ENCODE results near the gene DIAPH2.

The DIAPH2 gene

DNA sequence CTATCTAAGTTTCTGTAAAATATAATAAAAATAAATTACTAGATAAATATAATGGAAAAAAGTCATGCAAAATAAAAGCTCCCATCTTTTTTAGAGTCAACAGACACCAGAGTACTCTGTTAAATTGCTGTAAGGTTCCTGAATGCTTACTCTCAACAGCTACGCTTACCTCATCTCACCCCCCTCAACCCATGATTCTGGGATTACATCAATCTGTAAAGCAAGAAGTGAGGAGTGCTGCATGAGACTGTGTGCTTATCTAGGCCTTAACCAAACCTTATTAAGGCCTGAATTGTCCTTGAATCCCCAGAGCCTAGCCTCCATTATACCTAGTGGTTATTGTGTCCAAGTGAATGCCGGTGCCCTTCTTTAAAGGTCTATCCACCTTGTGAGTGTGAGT lies 934.9 kb downstream of the DIAPH2 start:
- no peak for DNase-seq

DNA sequence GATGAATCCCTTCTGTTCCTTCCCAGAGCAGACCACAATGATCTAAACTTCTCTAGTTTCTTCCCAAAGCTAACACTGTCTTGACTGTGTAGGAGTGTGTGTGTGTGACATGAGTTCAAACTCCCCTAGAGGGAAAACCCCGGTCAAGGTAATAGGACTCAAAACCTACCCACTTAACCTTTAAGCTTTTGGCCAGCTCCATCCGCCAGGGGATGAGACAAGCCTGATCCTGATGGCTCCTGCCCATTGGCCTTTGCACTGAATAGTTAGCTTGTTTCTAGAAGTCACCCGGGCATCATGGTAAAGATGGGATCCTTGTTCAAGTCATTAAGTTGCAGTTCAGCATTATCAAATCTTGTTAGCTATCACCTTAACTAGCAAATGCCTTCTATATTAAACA lies 937.5 kb downstream of the DIAPH2 start:
- no peak for DNase-seq

DNA sequence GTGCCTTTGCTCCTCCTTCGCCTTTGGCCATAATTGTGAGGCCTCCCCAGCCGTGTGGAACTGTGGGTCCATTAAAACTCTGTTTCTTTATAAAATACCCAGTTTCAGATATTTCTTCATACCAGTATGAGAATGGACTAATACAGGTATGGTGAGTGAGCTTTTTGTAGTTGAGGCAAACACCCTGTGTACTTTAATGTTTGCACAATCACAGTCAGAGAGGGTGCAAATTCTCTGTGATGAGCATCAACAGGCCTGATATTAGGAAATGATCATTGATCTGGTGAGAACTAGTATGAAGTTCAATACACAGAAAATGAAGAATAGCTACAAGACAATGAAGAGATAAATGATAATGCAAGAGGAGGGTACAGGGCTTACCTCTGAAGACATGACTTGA lies 943.7 kb downstream of the DIAPH2 start:
- no peak for DNase-seq

DNA sequence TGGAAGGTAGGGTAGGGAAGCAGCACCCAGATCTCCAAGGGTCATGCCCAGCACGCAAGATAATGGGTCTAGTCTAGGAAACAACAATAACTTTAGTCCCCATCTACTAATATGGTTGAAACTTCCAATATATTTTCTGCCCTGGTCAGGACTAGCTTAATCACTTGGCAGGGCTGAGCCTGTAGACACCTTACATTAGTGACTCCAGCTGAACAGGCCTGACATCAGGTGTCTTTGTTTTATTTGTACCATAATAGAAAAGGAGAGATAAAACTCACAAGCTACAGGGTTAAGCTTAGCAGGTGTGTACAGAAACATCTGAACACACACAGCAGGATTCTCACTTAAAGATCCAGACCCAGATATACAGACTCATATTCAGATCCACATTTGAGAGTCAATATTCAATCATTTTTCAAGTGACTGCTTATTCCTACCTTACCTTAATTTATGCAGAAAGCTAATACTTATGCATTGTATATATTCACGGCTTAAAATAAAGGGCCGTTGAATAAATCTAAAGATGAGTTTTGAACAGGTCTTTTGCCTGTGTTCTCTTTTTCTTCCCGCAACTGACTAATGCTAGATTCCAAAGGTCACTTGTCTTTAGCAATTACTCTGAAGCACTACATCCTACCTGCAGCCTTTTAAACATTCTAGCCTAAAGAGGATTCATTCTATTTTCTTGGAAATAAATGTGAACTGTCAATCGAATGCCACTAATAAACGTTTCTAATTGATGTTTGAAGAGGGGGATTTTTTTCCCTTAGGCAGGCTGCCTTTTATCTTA lies 944.4 kb downstream of the DIAPH2 start:
- DNase-seq, result no peak

DNA sequence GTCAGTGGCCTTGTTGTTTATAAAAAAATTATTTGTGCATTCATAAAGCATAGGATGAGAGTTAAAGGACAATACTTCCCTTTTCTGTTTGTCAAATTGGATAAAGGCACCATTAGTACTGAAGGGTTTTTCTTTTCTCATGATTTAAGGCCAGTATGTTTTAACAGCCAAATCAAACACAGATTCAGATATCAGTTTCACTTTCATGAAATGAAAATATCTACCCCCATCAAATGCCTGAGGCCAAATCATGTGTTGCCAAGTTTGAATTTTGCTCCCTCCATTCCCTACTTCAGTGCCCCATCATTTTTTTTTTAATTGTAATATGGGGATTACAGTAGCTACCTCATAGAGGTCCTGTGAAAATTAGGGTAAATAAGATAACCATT lies 944.9 kb downstream of the DIAPH2 start:
- no peak for DNase-seq

DNA sequence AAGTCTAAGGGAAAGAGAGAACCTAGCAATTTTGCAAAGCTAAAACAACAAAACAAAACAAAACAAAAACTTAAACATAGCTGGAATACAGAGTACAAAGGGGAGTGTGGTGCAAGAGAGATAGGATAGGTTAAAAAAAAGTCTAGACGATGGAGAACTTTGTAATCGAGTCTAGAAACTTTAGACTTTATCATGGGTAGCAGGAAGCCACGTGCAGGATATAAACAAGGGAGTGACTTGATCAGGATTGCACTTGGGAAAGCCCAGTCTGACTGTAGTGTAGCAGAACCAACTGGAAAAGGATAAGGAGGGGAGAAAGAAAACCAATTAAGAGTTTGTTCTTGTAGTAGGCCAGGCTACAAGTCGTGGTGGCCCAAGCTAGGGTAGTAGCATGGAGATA lies 949.2 kb downstream of the DIAPH2 start:
- no peak for DNase-seq

DNA sequence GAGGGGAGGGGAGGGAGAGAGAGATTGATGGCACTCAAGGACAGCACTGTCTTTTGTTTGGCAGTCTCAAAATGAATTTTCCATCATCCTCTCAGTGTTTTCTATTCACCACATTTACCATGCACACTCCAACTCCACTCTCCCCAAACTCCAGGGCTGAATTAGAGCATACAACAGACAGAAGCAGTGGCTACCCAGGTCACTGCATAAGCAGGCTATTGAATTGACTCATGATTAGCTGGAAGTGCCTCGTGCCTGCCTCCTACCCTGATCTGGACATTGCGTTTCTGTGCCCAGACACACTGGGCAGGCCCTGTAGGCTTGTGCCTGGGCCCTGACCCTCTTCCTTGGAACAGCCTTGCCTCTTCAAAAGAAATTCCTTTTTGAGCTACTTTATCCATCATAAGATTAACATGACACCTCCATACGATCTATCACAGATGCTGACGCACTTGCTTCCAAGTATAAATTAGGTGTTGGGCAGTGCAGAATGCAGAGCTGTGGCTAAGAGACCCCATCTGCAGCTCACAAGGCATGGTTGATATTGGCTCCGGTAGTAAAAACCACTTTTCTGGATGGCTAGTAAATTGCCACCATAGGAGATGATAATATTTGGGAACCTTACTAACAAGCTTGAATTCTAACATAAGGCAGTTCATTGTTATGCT lies 952.0 kb downstream of the DIAPH2 start:
- DNase-seq, result no peak

DNA sequence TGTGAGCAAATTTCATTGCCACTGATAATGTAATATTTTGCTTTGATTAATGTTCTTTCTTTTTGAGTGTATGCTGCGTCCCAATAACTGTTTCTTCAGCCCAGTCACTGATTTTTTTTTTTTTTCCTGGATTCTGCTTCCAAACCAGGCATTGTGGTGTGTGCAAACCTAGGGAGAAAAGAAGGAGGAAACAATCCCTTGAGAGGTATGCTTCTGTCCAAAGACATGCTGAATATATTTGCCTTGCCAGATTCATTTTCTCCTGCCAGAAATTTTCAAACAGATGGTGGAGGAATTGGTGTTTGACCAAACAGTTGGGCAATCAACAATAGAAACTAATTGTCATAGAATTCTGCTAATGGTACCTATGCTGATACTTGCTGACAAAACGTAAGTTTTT lies 952.6 kb downstream of the DIAPH2 start:
- no peak for DNase-seq

DNA sequence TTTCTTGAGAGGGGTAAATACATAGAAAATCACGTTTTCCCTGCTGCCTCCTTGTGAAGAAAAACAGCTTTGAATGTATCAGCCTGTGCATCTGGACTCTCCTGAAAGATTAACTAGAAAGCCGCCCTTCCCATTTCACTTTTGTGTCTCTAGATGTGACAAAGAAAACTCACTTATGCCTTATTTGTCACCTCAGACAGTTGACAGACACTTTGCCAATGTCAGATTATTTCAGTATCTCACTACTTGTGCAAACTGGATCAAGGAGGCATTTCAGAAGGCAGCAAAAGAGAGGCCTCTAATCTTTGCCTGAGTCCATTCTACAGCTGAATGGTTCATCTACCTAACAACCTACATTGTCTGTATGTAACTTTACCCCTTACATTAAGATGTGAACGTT lies 954.0 kb downstream of the DIAPH2 start:
- no peak for DNase-seq

DNA sequence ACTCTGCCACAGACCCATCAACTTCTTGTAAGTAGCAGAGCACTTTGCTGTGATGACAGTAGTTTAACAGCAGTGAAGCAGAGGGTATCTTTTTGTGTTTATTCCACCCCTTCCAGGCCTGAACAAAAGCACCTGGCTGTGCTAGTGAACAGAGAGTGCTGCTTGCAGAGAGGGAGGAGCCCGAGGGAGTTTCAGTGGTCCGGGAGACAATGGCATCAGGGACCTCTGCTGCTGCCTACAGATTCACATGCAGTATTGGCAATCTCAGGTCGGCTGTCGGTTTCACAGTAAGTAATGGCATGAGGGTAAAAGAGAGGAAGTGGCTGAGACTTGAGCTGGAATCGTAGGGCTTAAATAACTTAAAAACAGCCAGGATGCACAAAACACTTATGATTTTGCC lies 954.9 kb downstream of the DIAPH2 start:
- no peak for DNase-seq
